ENCODE results near the gene ZDHHC12. TPM values are rescaled to one million over a fixed set of nuclear protein-coding genes. Genes with fewer than 3 reads are reported as not detected.

Gene ZDHHC12
- total and polyA plus RNA-seq, 2 of the 8 experiments (the other 6 are each of a cell fraction or from before 2014, with no cell fraction given) = 35.0 to 93.8 TPM

- TF ChIP-seq CHD7 (IDR thresholded peaks at IDR 0.05; ENCODE audit: insufficient replicate concordance, low read length) (no peak), JUN (IDR thresholded peaks at IDR 0.05; ENCODE audit: low read depth, low read length) (no peak), BRCA1 (IDR thresholded peaks at IDR 0.05; ENCODE audit: low read depth, low read length) (no peak), CREB1 (IDR thresholded peaks at IDR 0.05) (no peak), RNF2 (IDR thresholded peaks at IDR 0.05; ENCODE audit: borderline replicate concordance, low read depth, low read length, missing control alignments, poor library complexity, severe bottlenecking) (no peak)
Observed at GRCh38 chr9:128713941-128714573, 9.9 kb downstream of the ZDHHC12 start (continued).

Measured in H1 (cell line).